NCI-H2227 (cell line): Measurements from ENCODE around the gene AHSP.
"Not testable (repeated sequence)": the region's sequence is repeated elsewhere in the genome, so short reads cannot be mapped to it uniquely, and the experiment has no call there.

ENCODE experiments used
- DNase-seq: peaks from one replicate; lab custom pipeline; 2025; ENCODE audit not compliant: unreplicated experiment; lab: John Stamatoyannopoulos, UW

Gene AHSP, protein sequence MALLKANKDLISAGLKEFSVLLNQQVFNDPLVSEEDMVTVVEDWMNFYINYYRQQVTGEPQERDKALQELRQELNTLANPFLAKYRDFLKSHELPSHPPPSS

GRCh38 chr16:31527734-31528274 is at the start of gene AHSP:
TSS of gene AHSP (plus strand) at chr16:31527900. CDS start at chr16:31528140, 240 bp downstream.
- no peak for DNase-seq

GRCh38 chr16:31478956-31479355 is 48.7 kb upstream of the AHSP start:
- no peak for DNase-seq

DNA sequence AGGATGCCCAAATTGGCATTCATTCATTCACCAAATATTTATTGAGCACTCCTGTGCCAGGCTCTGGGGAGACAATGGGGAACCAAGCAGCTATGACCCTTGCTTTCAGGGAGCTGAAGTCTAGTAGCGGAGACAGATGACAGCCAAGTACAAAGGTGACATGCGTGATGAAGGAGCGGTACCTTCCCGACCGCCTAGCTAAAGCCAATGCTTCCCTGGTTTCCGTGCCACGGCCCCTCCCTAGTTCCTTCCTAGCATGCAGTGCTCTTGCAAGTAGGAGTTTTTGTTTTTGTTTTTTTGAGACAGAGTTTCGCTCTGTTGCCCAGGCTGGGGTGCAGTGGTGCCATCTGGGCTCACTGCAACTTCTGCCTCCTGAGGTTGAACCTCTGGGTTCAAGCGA is 47.9 kb upstream of the AHSP start:
- no peak for DNase-seq

DNA sequence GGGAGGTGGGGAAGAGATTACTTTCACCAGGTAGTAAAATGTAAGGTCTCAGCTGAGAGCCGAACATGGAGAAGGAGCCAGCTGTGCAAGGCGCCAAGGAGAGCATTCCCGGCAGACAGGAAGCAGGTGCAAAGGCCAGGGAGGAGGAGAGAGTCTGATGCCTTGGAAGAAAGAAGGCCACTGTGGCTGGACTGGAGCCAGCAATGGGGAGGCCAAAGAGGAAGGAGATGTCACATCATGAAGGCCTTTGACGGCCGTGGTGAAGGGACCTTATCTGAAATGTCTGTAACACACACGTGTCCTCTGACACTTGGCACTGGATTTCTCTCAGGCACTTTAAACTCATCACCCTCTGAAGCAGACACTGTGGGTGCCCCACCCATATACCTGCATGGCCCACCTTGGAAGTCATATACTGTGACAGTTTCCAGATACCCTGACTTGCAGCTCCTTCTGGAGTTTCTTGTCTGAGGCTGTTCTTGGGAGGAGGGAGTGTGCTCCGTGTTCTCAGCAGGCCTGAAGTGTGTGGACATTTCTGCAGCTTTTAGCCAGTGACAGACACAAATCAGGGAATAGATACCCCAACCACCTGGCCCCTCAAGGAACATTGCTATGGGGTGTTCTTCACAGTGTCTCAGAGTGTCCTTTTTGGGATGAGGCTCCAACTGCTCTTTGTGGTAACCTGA is 46.7 kb upstream of the AHSP start:
- DNase-seq: no peak

DNA sequence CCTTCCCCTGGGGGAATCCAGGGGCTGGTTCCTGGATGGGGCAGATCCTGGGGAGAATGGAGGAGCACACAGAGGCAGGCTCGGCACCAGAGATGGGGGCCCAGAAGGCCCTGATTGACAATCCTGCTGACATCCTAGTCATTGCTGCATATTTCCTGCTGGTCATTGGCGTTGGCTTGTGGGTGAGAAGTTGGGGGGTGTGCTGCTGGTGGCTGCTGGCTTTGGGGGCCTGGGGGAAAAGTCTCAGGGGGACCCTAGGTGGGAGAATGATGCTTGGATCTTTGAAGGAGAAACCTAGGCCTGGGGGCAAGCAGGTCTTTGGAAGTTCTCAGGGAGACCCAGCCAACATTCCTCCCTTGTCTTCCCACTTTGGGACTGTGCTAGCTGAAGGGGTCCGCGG is 44.6 kb upstream of the AHSP start, which contains the start of gene SLC5A2:
SLC5A2 (plus strand) TSS at position 43 of the 400 bp plus-strand sequence; CDS start at position 57, 14 bp downstream.
- no peak for DNase-seq

DNA sequence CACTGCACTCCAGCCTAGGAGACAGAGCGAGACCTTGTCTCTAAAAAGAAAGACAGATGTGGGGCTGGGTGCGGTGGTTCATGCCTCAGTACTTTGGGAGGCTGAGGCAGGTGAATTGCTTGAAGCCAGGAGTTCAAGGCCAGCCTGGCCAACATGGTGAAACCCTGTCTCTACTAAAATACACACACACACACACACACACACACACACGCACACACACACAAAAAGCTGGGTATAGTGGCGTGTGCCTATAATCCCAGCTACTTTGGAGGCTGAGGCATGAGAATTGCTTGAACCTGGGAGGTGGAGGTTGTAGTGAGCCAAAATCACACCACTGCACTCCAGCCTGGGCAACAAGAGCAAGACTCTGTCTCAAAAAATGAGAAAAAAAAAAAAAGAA is 43.7 kb upstream of the AHSP start:
- not testable (repeated sequence) for DNase-seq

DNA sequence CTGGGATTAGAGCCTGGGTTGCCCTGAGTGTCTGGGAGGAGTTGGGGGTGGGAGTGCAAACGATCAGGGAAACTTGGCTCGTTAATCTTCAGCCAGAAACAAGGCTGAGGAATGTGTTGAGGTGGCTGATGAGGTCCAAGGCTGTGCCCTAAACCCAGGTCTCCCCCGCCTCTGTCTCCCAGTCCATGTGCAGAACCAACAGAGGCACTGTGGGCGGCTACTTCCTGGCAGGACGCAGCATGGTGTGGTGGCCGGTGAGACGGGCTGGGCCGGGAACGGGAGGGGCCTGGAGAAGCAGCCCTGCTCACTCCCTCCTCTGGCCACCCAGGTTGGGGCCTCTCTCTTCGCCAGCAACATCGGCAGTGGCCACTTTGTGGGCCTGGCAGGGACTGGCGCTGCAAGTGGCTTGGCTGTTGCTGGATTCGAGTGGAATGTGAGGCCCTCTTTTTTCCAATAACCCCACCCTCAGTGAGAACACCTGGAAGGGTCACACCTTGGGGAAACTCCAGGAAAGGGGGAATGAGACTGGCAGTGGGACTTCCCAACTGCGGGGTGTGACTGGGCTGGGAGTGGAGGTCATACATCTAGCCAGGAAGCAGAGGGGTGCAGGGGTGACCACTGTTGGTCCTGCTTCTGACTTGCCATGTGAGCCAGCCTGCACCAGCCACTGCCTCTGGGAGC is 43.1 kb upstream of the AHSP start:
- DNase-seq: no peak

DNA sequence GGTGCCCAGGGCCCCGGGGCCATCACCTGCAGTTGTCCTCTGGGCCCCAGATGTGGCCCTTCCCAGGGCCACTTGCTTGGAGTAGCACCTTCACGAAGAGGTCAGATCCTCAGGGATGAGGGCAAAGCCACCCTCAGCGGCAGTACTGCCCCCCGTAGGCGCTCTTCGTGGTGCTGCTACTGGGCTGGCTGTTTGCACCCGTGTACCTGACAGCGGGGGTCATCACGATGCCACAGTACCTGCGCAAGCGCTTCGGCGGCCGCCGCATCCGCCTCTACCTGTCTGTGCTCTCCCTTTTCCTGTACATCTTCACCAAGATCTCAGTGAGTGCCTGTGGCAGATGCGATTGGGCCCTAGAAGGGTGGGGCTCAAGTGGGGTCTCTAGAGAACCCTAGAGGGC is 42.1 kb upstream of the AHSP start:
- no peak for DNase-seq

- DNase-seq: no peak
Observed at GRCh38 chr16:31486045-31486444, 41.7 kb upstream of the AHSP start.

DNA sequence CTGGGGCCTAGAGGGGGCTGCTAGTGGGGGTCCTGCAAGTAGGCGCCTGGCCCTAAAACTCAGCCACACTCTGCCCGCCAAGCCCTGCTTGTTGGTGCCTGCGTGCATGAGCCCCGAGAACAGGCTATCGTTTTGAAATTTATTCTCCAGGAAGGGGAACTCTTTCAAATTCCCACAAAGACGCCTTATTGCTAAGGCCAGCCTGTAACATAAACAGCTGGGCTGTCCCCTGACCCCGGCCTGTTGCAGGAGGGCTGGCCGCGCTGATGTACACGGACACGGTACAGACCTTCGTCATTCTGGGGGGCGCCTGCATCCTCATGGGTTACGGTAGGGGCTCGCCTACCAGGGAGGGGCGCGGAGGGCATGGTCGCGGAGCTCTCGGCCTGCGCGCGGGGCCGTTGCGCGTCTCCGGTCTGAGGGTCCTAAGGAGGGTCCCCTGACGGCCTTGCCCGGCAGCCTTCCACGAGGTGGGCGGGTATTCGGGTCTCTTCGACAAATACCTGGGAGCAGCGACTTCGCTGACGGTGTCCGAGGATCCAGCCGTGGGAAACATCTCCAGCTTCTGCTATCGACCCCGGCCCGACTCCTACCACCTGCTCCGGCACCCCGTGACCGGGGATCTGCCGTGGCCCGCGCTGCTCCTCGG is 40.5 kb upstream of the AHSP start:
- no peak for DNase-seq

- peak; percentile 92 for DNase-seq
Observed at GRCh38 chr16:31487720-31488467, 39.8 kb upstream of the AHSP start.

DNA sequence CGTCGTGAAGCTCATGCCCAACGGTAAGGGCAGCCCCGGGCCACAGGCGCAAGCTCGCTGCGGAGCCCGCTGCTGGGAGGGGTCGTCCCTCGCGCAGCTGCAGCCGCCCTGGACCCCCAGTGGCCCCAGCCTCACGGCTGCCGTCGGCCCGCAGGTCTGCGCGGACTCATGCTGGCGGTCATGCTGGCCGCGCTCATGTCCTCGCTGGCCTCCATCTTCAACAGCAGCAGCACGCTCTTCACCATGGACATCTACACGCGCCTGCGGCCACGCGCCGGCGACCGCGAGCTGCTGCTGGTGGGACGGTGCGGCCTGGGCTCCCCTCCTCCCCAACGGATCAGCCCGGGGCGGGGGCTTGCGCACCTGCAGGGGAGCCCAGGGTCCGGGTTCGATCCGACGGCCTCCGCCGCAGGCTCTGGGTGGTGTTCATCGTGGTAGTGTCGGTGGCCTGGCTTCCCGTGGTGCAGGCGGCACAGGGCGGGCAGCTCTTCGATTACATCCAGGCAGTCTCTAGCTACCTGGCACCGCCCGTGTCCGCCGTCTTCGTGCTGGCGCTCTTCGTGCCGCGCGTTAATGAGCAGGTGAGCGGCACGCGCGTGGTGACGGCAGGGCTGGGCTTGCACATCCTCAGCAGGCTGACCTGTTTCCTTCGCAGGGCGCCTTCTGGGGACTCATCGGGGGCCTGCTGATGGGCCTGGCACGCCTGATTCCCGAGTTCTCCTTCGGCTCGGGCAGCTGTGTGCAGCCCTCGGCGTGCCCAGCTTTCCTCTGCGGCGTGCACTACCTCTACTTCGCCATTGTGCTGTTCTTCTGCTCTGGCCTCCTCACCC is 39.0 kb upstream of the AHSP start:
- DNase-seq: no peak

GRCh38 chr16:31489298-31489564 is 38.5 kb upstream of the AHSP start:
- no peak for DNase-seq

GRCh38 chr16:31489616-31490584 is 37.8 kb upstream of the AHSP start:
- no peak for DNase-seq

DNA sequence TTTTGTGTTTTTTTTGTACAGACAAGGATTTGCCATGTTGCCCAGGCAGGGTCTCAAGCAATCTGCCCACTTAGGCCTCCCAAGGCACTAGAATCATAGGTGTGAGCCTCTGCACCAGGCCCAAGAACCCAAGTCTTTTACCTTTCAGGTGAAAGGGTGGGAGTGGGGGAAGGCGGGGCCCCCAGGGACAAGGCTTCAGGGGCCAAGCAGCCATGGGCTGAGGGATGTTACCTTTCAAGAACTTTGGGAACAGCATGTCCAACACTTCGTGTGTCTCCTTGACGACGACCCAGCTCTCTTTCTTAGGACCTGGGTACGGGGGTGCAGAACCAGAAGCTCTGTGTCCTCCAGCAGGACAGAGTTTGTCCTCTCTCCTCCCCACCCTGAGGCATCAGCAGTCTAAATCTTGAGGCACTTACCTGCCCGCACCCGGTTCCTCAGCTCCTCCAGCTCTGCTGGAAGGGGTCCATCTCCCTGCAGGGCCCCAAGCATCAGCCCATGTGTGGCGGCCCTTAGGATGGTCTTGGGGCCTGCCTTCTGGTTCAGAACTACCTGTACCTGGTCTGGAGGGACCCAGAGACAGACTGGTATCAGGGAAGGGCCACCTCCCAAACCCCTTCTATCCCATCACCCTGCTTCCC is 35.8 kb upstream of the AHSP start:
- no peak for DNase-seq

DNA sequence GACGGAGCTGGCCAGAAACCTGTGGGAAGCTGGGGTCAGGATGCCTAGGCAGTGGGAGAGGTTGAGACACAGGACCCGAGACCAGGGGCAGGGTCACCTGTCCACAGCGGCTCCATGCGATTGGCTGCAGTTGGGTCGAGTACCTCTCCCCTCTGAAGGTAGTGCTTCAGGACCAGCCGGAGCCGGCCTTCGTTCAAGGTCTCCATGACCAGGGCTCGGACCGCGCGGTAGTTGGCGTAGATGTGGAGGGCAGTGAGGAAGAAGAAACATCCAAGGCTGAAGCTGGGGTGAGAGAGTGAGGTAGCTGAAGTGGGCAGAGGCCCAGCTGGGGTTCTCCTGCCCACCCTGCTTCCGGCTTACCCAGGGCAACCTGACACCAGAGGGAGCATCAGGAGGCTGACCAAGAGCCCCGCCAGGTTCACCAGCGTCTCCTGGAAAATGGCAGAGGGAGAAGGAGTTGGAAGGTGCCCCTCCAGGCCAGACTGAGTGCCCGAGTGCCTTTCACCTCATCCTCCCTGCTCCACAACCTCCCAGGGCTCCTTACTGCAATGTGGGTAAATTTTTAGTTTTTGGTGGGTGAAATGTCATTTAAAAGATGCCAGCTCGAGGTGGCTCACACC is 34.1 kb upstream of the AHSP start:
- no peak for DNase-seq

DNA sequence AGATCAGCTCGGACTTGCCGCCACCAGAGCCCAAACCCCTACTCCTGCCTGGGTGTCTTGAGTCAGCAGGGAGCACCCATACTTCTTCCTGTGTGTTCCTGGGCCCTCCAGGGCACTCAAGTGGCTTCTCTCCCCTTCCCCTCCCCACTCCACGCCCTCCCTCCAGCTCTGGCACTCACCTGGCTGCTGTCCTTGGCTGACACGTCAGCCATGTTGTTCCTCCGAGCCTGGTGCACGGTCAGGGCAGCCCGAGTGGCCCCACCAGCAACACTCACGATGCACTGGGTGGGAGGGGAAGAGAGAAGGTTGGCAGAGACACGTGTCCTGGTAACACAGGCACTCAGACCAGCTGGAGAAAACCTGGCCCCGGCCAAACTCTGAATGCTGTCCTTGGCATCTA is 31.0 kb upstream of the AHSP start:
- no peak for DNase-seq

- no peak for DNase-seq
Observed at GRCh38 chr16:31498493-31498892, 29.2 kb upstream of the AHSP start.
